ENCODE results near the gene INSYN2A. TPM values are rescaled to one million over a fixed set of nuclear protein-coding genes. Genes with fewer than 3 reads are reported as not detected.

The INSYN2A gene
- total RNA-seq, 1 donor from 2014 or later = 0.85 TPM

GRCh38 chr10:127207081-127207480 lies 10.7 kb upstream of the INSYN2A start:
- Mint-ChIP-seq H3K27ac (no peak overlapping the region), H3K4me3 (no peak overlapping the region), H3K36me3 (peaks cover 4% of the 10 kb centered on the region), H3K4me1 (ENCODE audit: unreplicated experiment) (no peaks in the 10 kb centered on the region), H3K27me3 (no peaks in the 10 kb centered on the region), H3K9me3 (no peaks in the 10 kb centered on the region)
- DNase-seq (ENCODE audit: extremely low spot score, unreplicated experiment) = no peak
- no peak for TF ChIP-seq CTCF (conservative IDR thresholded peaks at IDR 0.05)

- no peaks in the 10 kb centered on the region for H3K9me3 Mint-ChIP-seq
Observed at GRCh38 chr10:127203067-127203466, 6.7 kb upstream of the INSYN2A start.

GRCh38 chr10:127200646-127201045 lies 4.3 kb upstream of the INSYN2A start:
- H3K27me3 Mint-ChIP-seq = peaks cover 19% of the 10 kb centered on the region
- H3K36me3 Mint-ChIP-seq = peaks cover 4% of the 10 kb centered on the region
- H3K4me3 Mint-ChIP-seq = no peak overlapping the region
- no peaks in the 10 kb centered on the region for H3K4me1 Mint-ChIP-seq (ENCODE audit: unreplicated experiment)
- no peak for DNase-seq (ENCODE audit: extremely low spot score, unreplicated experiment)
- no peak for TF ChIP-seq CTCF (conservative IDR thresholded peaks at IDR 0.05)
- no peak overlapping the region for H3K27ac Mint-ChIP-seq
- no peaks in the 10 kb centered on the region for H3K9me3 Mint-ChIP-seq

More at GRCh38 chr10:127203067-127203466, 6.7 kb upstream of the INSYN2A start:
- TF ChIP-seq CTCF (conservative IDR thresholded peaks at IDR 0.05) = no peak
- Mint-ChIP-seq H3K36me3 (peaks cover 4% of the 10 kb centered on the region), H3K4me3 (no peak overlapping the region), H3K4me1 (ENCODE audit: unreplicated experiment) (no peaks in the 10 kb centered on the region), H3K27ac (no peak overlapping the region), H3K27me3 (peaks cover 5% of the 10 kb centered on the region)
- DNase-seq (ENCODE audit: extremely low spot score, unreplicated experiment) = no peak

GRCh38 chr10:127198721-127199120 lies 2.3 kb upstream of the INSYN2A start:
- H3K27ac Mint-ChIP-seq = no peak overlapping the region
- TF ChIP-seq CTCF (conservative IDR thresholded peaks at IDR 0.05) = no peak
- peaks cover 36% of the 10 kb centered on the region for H3K27me3 Mint-ChIP-seq
- H3K9me3 Mint-ChIP-seq = no peaks in the 10 kb centered on the region
- DNase-seq (ENCODE audit: extremely low spot score, unreplicated experiment) = no peak
- no peaks in the 10 kb centered on the region for H3K36me3 Mint-ChIP-seq
- H3K4me3 Mint-ChIP-seq = no peak overlapping the region
- no peaks in the 10 kb centered on the region for H3K4me1 Mint-ChIP-seq (ENCODE audit: unreplicated experiment)

GRCh38 chr10:127198307-127198706 lies 1.9 kb upstream of the INSYN2A start:
- no peaks in the 10 kb centered on the region for H3K36me3 Mint-ChIP-seq
- peaks cover 40% of the 10 kb centered on the region for H3K27me3 Mint-ChIP-seq
- H3K4me1 Mint-ChIP-seq (ENCODE audit: unreplicated experiment) = no peaks in the 10 kb centered on the region
- TF ChIP-seq CTCF (conservative IDR thresholded peaks at IDR 0.05) = no peak
- H3K4me3 Mint-ChIP-seq = no peak overlapping the region
- H3K9me3 Mint-ChIP-seq = no peaks in the 10 kb centered on the region
- no peak overlapping the region for H3K27ac Mint-ChIP-seq
- DNase-seq (ENCODE audit: extremely low spot score, unreplicated experiment) = no peak

GRCh38 chr10:127197154-127197432 lies 702 bp upstream of the INSYN2A start:
- H3K4me1 Mint-ChIP-seq (ENCODE audit: unreplicated experiment) = no peaks in the 10 kb centered on the region
- no peak for TF ChIP-seq CTCF (conservative IDR thresholded peaks at IDR 0.05)
- H3K27me3 Mint-ChIP-seq = peaks cover 52% of the 10 kb centered on the region

More at GRCh38 chr10:127197154-127197432, 702 bp upstream of the INSYN2A start:
- Mint-ChIP-seq H3K27ac (no peak overlapping the region), H3K4me3 (peak overlapping the region; percentile 90), H3K9me3 (no peaks in the 10 kb centered on the region), H3K36me3 (no peaks in the 10 kb centered on the region)
- no peak for DNase-seq (ENCODE audit: extremely low spot score, unreplicated experiment)
